CD14-positive monocyte (primary cell): ENCODE results near the gene OR13C4. TPM values are rescaled to one million over a fixed set of nuclear protein-coding genes. Genes with fewer than 3 reads are reported as not detected.

Experiments
- DNase-seq, 3 donors: peaks; one replicate each; pipeline ENCODE4 v3.0.0-alpha.2; 2011 to 2022
- H2AFZ ChIP-seq: 2 replicates; pipeline ENCODE4 v1.6.0; 2012; ENCODE audit warnings: mild to moderate bottlenecking, low read depth, low read length, inconsistent platforms; ENCODE audit not compliant: insufficient read depth, poor library complexity, severe bottlenecking
- H3K27ac ChIP-seq, 2 donors: 1 replicate in 1 of 2; 2 replicates in 1 of 2; pipeline ENCODE4 v1.5.1; 2012 to 2013; ENCODE audit warnings: low read length in 2 of 2, control low read depth in 1 of 2, inconsistent platforms in 1 of 2, low read depth in 1 of 2, mild to moderate bottlenecking in 1 of 2
- H3K27me3 ChIP-seq, 2 donors: one replicate each; pipeline versions ENCODE4 v1.6.0 to v1.6.1; 2011 to 2013; ENCODE audit warnings: low read length in 2 of 2; ENCODE audit not compliant: control insufficient read depth in 2 of 2, insufficient read depth in 2 of 2
- H3K36me3 ChIP-seq, 2 donors: replicated peaks in 1 of 2; 1 replicate in 1 of 2; 2 replicates in 1 of 2; pipeline versions ENCODE4 v1.5.1 to v1.6.1; 2012 to 2013; ENCODE audit warnings: low read length in 2 of 2, control low read depth in 1 of 2, inconsistent platforms in 1 of 2, mild to moderate bottlenecking in 1 of 2; ENCODE audit not compliant: insufficient read depth in 2 of 2, control insufficient read depth in 1 of 2
- H3K4me1 ChIP-seq, 2 donors: 1 replicate in 1 of 2; 2 replicates in 1 of 2; pipeline versions ENCODE4 v1.5.1 to v1.6.1; 2012 to 2013; ENCODE audit warnings: low read length in 2 of 2, control low read depth in 1 of 2, inconsistent platforms in 1 of 2, mild to moderate bottlenecking in 1 of 2, moderate library complexity in 1 of 2; ENCODE audit not compliant: insufficient read depth in 2 of 2, control insufficient read depth in 1 of 2
- H3K4me2 ChIP-seq: replicated peaks from 2 replicates; pipeline ENCODE3; 2012; ENCODE audit warnings: low read length, moderate library complexity, mild to moderate bottlenecking; ENCODE audit not compliant: poor library complexity, severe bottlenecking; ENCODE audit errors: extremely low read depth
- H3K4me3 ChIP-seq, 3 experiments: fragments of 200-600 bp in 1 of 3; sonication (generic) in 1 of 3; replicated peaks in 1 of 3; 1 replicate in 2 of 3; 2 replicates in 1 of 3; pipeline ENCODE4 v1.5.1; 2011 to 2013; ENCODE audit warnings: low read length in 3 of 3, mild to moderate bottlenecking in 3 of 3, control low read depth in 2 of 3, low read depth in 2 of 3, inconsistent platforms in 1 of 3, moderate library complexity in 1 of 3
- H3K79me2 ChIP-seq: 2 replicates; pipeline ENCODE4 v1.6.0; 2012; ENCODE audit warnings: mild to moderate bottlenecking, control low read depth, inconsistent platforms, low read length, moderate library complexity; ENCODE audit not compliant: insufficient read depth
- H3K9ac ChIP-seq: 2 replicates; pipeline ENCODE4 v1.6.0; 2017; ENCODE audit warnings: low read length, mild to moderate bottlenecking; ENCODE audit not compliant: insufficient read depth, poor library complexity, severe bottlenecking
- H3K9me3 ChIP-seq, 2 donors: replicated peaks in 1 of 2; 1 replicate in 1 of 2; 2 replicates in 1 of 2; pipeline versions ENCODE4 v1.5.1 to v1.6.1; 2012 to 2013; ENCODE audit warnings: low read length in 2 of 2, control low read depth in 1 of 2; ENCODE audit not compliant: control insufficient read depth in 1 of 2, insufficient read depth in 1 of 2
- H4K20me1 ChIP-seq: 2 replicates; pipeline ENCODE4 v1.6.0; 2012; ENCODE audit warnings: mild to moderate bottlenecking, low read length, control low read depth, moderate library complexity; ENCODE audit not compliant: insufficient read depth
- H3K27ac Mint-ChIP-seq, 7 donors: one replicate each; pipeline ENCODE4 v1.8.0; 2020; ENCODE audit warnings: mild to moderate bottlenecking in 7 of 7, mixed read lengths in 7 of 7, moderate library complexity in 6 of 7, inconsistent platforms in 2 of 7
- H3K27me3 Mint-ChIP-seq, 3 donors: one replicate each; pipeline ENCODE4 v1.8.0; 2021 to 2022; ENCODE audit warnings: low read depth in 3 of 3, mild to moderate bottlenecking in 3 of 3, mixed read lengths in 3 of 3, moderate library complexity in 3 of 3, inconsistent platforms in 1 of 3
- H3K36me3 Mint-ChIP-seq, 2 donors: one replicate each; pipeline ENCODE4 v1.8.0; 2020; ENCODE audit warnings: mixed read lengths in 2 of 2, inconsistent platforms in 1 of 2, mild to moderate bottlenecking in 1 of 2
- H3K4me1 Mint-ChIP-seq: one replicate; pipeline ENCODE4 v1.8.0; 2020; ENCODE audit warnings: mild to moderate bottlenecking, mixed read lengths
- H3K4me3 Mint-ChIP-seq, 2 donors: one replicate each; pipeline ENCODE4 v1.8.0; 2020; ENCODE audit warnings: mild to moderate bottlenecking in 2 of 2, mixed read lengths in 2 of 2, moderate library complexity in 1 of 2
- H3K9me3 Mint-ChIP-seq, 7 donors: one replicate each; pipeline ENCODE4 v1.8.0; 2020 to 2022; ENCODE audit warnings: mixed read lengths in 7 of 7, mild to moderate bottlenecking in 6 of 7, moderate library complexity in 6 of 7, inconsistent platforms in 2 of 7
- CTCF ChIP-seq: fragments of 200-600 bp; IDR thresholded peaks from one replicate; pipeline ENCODE4 v1.8.0; 2022; ENCODE audit warnings: antibody characterized with exemption, mild to moderate bottlenecking
- WGBS: methylation state at CpG from one replicate; pipeline ENCODE4 v1.1.5; 2013; ENCODE audit warnings: missing lambda C conversion rate; ENCODE audit not compliant: insufficient coverage; 5-methylcytosine and 5-hydroxymethylcytosine counted together
- intact Hi-C, 2 donors: fragments of 100-400 bp; cut with micrococcal nuclease; formaldehyde crosslinking; loops; one replicate each; pipeline versions ENCODE4 v1.15.0 to v1.15.1; 2023
- polyA plus RNA-seq, 3 donors: library from polyadenylated mRNA; depleted of rRNA in 1 of 3; unstranded in 2 of 3; stranded (reverse) in 1 of 3; fragments of 300-500 nt in 2 of 3; fragments of >200 nt in 1 of 3; fragmentation: Illumina TruSeq in 2 of 3; gene quantifications; 1 replicate in 2 of 3; 2 replicates in 1 of 3; pipeline ENCODE4 v1.2.3, GENCODE V29; 2012 to 2021

The OR13C4 gene
- polyA plus RNA-seq, 3 donors = not detected

GRCh38 chr9:104482921-104483570 is 44.0 kb downstream of the OR13C4 start:
- Mint-ChIP-seq H3K4me1 (no peaks in the 10 kb centered on the region), H3K27ac (no peak overlapping the region), H3K36me3 (no peaks in the 10 kb centered on the region), H3K9me3 (peaks cover 0 to 7% (median 0%) of the 10 kb centered on the region in 7 donors), H3K4me3 (no peak overlapping the region), H3K27me3 (no peaks in the 10 kb centered on the region)
- H3K79me2 ChIP-seq = no peaks in the 10 kb centered on the region
- H3K9me3 ChIP-seq = no peaks in the 10 kb centered on the region
- no peak overlapping the region for H3K9ac ChIP-seq
- no peaks in the 10 kb centered on the region for H3K36me3 ChIP-seq
- DNase-seq = no peak
- no peak for TF ChIP-seq CTCF
- H3K27me3 ChIP-seq = no peaks in the 10 kb centered on the region
- no peak overlapping the region for H2AFZ ChIP-seq
- no peaks in the 10 kb centered on the region for H3K4me1 ChIP-seq
- no peaks in the 10 kb centered on the region for H4K20me1 ChIP-seq
- intact Hi-C loops = no loop called here
- no peak overlapping the region for H3K4me2 ChIP-seq
- WGBS = no CpG with 5 or more reads among the region's 5 CpGs
- H3K4me3 ChIP-seq = no peak overlapping the region
- no peak overlapping the region for H3K27ac ChIP-seq

Other genes with a start within 250 kb of the OR13C4 start
- not detected for gene OR13F1, start 22.9 kb downstream of the OR13C4 start, polyA plus RNA-seq
- not detected for gene OR13C3, start 9.6 kb upstream of the OR13C4 start, polyA plus RNA-seq
- not detected for gene OR13C8, start 42.0 kb upstream of the OR13C4 start, polyA plus RNA-seq
- gene OR13C5, start 72.2 kb upstream of the OR13C4 start, polyA plus RNA-seq = not detected
- gene OR13C2, start 78.4 kb upstream of the OR13C4 start, polyA plus RNA-seq = not detected
- not detected for gene OR13C9, start 91.0 kb upstream of the OR13C4 start, polyA plus RNA-seq
- gene OR13D1, start 167.3 kb upstream of the OR13C4 start, polyA plus RNA-seq = not detected
- gene NIPSNAP3A, start 220.5 kb upstream of the OR13C4 start, polyA plus RNA-seq = 100 to 1,000 TPM in 1 of 3 donors, 10 to 100 TPM in 2; 26.9 to 103 (median 97.8) TPM
- 1 to 10 TPM in 1 of 3 donors, under 1 TPM in 2; 0.61 to 1.1 (median 0.72) TPM for gene NIPSNAP3B, start 236.9 kb upstream of the OR13C4 start, polyA plus RNA-seq